Sigmoid colon (tissue), 4 donors: ENCODE data around the gene LEAP2.

Experiments
- CTCF ChIP-seq, 4 experiments: fragments of 450-650 bp in 3 of 4; fragments of 200-600 bp in 1 of 4; IDR thresholded peaks; one replicate each; pipeline ENCODE4 v1.5.1; 2016 to 2019; ENCODE audit warnings: antibody characterized with exemption in 4 of 4, mild to moderate bottlenecking in 3 of 4, moderate library complexity in 2 of 4
- POLR2A ChIP-seq, 2 donors: fragments of 450-650 bp; IDR thresholded peaks; one replicate each; pipeline ENCODE4 v1.6.1; 2016; ENCODE audit warnings: antibody characterized with exemption in 2 of 2, mild to moderate bottlenecking in 2 of 2, moderate library complexity in 2 of 2
- POLR2AphosphoS5 ChIP-seq, 4 donors: sonication (generic); formaldehyde crosslinking; IDR thresholded peaks; one replicate each; pipeline ENCODE4 v1.6.1; 2017; ENCODE audit warnings: antibody characterized with exemption in 4 of 4

- no peak for TF ChIP-seq CTCF (IDR thresholded peaks at IDR 0.05)
- no peak for TF ChIP-seq POLR2A (IDR thresholded peaks at IDR 0.05)
- no peak for TF ChIP-seq POLR2AphosphoS5 (IDR thresholded peaks at IDR 0.05)
These were observed 17.3 kb downstream of the LEAP2 start for GRCh38 chr5:132890817-132891216.
